Right lung (tissue), 10 donors: ENCODE results near the gene GNL2. TPM values are rescaled to one million over a fixed set of nuclear protein-coding genes. Genes with fewer than 3 reads are reported as not detected.

Experiments
- DNase-seq, 2 donors: peaks; one replicate each; pipeline ENCODE4 v3.0.0-alpha.2; 2013
- long read RNA-seq, 8 donors: transcript quantifications; one replicate each; lab custom pipeline, GENCODE V29; 2026
- polyA plus RNA-seq, 5 donors: library from polyadenylated mRNA; unstranded; fragments of 120-200 nt; gene quantifications; one replicate each; pipeline versions ENCODE4 v1.2.1 to v1.2.3, GENCODE V29; 2013; ENCODE audit warnings: inconsistent platforms in 1 of 5, low replicate concordance in 1 of 5; ENCODE audit not compliant: insufficient read length in 5 of 5, insufficient read depth in 1 of 5

Gene GNL2
- 10 to 100 TPM; 61.7 to 66.2 (median 63.3) TPM for polyA plus RNA-seq
- long read RNA-seq, donor 1, transcript GNL2-205 (3 exons, 422 nt): minor isoform, 5 of 76 reads
- long read RNA-seq, donor 1, transcript GNL2-202 (4 exons, 2,409 nt): major isoform, 26 of 76 reads
- long read RNA-seq, donor 1, partial matches to known transcripts: 36 of 76 reads
- long read RNA-seq, donor 1, other reads (novel, unspliced or antisense): 0 of 76 reads
- long read RNA-seq, donor 2, transcript GNL2-202 (4 exons, 2,409 nt): major isoform, 31 of 37 reads
- long read RNA-seq, donor 2, partial matches to known transcripts: 0 of 37 reads
- long read RNA-seq, donor 2, other reads (novel, unspliced or antisense): 0 of 37 reads
- long read RNA-seq, donor 3, transcript GNL2-202 (4 exons, 2,409 nt): major isoform, 31 of 57 reads
- long read RNA-seq, donor 3, transcript GNL2-201 (16 exons, 2,334 nt): minor isoform, 5 of 57 reads
- long read RNA-seq, donor 3, partial matches to known transcripts: 16 of 57 reads
- long read RNA-seq, donor 3, other reads (novel, unspliced or antisense): 0 of 57 reads
- long read RNA-seq, donor 4, transcript GNL2-202 (4 exons, 2,409 nt): major isoform, 16 of 19 reads
- long read RNA-seq, donor 4, partial matches to known transcripts: 0 of 19 reads
- long read RNA-seq, donor 4, other reads (novel, unspliced or antisense): 0 of 19 reads
- long read RNA-seq, donor 5, transcript GNL2-202 (4 exons, 2,409 nt): major isoform, 27 of 82 reads
- long read RNA-seq, donor 5, partial matches to known transcripts: 45 of 82 reads
- long read RNA-seq, donor 5, other reads (novel, unspliced or antisense): 0 of 82 reads
- long read RNA-seq, donor 6, transcript GNL2-202 (4 exons, 2,409 nt): major isoform, 24 of 58 reads
- long read RNA-seq, donor 6, transcript GNL2-201 (16 exons, 2,334 nt): minor isoform, 11 of 58 reads
- long read RNA-seq, donor 6, partial matches to known transcripts: 20 of 58 reads
- long read RNA-seq, donor 6, other reads (novel, unspliced or antisense): 0 of 58 reads
- long read RNA-seq, donor 7, transcript GNL2-202 (4 exons, 2,409 nt): major isoform, 31 of 150 reads
- long read RNA-seq, donor 7, partial matches to known transcripts: 65 of 150 reads
- long read RNA-seq, donor 7, other reads (novel, unspliced or antisense): 52 of 150 reads
- long read RNA-seq, donor 8, transcript GNL2-202 (4 exons, 2,409 nt): major isoform, 11 of 22 reads
- long read RNA-seq, donor 8, partial matches to known transcripts: 6 of 22 reads
- long read RNA-seq, donor 8, other reads (novel, unspliced or antisense): 0 of 22 reads

- DNase-seq: peak; percentile 98
Observed at GRCh38 chr1:37595440-37596181, at the start of gene GNL2. Gene GNL2, minus strand, starts transcription at chr1:37595937. Its CDS starts 115 bp downstream, at chr1:37595822.

- DNase-seq: no peak
Observed at GRCh38 chr1:37641059-37641458, 45.3 kb upstream of the GNL2 start.

DNA sequence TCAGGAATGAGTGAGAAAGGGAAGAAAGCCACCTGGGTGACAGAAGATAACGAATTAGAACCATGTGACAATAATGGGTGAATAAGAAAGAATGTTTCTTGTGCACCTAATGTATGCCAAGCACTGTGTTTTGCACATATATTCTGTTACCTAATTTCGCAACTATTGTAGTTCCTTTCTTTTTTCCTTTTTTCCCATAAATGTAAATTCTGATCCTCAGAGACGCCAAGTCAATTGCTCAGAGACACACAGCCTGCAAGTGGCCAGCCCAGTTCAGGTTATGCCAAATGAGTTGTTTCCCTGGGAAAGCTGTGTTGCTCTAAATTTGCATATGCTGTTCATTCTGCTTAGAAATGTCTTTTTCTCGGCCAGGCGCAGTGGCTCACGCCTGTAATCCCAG lies 40.7 kb upstream of the GNL2 start:
- DNase-seq: no peak

- no peak for DNase-seq
Observed at GRCh38 chr1:37634992-37635902, 39.5 kb upstream of the GNL2 start.

GRCh38 chr1:37634244-37634991 lies 38.7 kb upstream of the GNL2 start, which contains the start of gene RSPO1:
Gene RSPO1, minus strand, starts transcription at chr1:37634892. Its CDS starts 5,231 bp downstream, at chr1:37629661.
- DNase-seq: peak; percentile 33 to 45

GRCh38 chr1:37633938-37634243 lies 38.2 kb upstream of the GNL2 start:
- DNase-seq: no peak

DNA sequence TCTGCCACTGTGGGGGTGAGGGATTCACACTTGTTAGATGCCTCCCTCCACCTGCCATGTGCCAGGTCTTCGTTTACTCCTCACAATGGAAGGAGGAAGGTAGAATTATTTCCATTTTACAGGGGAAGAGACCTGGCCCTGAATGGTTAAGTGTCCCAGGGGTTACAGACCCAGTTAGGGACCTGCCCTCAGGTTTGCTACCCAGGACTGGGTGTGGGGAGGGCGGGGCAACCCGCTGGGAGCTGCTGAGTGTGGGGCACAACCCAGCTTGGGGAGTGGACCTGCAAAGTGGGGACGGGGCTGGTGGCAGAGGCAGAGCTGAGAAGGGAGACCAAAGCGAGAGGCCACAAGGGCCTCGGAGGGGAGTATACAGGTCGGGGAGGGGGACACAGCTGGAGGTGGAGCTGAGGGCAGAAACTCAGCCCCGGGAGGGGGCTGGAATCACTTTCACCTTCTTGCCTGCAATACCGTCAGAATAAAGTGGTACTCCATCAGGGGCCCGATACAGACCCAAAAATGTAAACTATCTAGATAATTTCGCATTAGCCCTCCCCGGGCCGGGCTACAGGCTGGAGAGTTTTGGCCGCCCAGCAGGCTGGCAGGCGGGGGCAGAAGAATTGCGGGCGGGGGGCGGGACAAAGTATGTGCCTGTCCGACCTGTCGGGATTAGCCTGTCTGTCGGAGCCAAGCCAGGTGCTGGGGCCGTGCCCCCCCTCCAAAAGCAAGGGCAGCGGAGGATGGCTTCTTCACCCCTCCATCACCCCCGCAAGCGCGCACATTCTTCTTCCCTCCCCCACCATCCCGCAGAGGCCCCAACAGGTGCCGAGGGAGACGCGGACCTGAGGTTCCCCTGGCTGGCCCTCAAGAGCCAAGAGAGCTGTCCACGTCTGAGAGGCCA lies 37.6 kb upstream of the GNL2 start:
- no peak for DNase-seq

- DNase-seq: peak in 1 of 2 donors; percentile 17
Observed at GRCh38 chr1:37631036-37631435, 35.3 kb upstream of the GNL2 start.

- DNase-seq: no peak
Observed at GRCh38 chr1:37630426-37631028, 34.8 kb upstream of the GNL2 start.

DNA sequence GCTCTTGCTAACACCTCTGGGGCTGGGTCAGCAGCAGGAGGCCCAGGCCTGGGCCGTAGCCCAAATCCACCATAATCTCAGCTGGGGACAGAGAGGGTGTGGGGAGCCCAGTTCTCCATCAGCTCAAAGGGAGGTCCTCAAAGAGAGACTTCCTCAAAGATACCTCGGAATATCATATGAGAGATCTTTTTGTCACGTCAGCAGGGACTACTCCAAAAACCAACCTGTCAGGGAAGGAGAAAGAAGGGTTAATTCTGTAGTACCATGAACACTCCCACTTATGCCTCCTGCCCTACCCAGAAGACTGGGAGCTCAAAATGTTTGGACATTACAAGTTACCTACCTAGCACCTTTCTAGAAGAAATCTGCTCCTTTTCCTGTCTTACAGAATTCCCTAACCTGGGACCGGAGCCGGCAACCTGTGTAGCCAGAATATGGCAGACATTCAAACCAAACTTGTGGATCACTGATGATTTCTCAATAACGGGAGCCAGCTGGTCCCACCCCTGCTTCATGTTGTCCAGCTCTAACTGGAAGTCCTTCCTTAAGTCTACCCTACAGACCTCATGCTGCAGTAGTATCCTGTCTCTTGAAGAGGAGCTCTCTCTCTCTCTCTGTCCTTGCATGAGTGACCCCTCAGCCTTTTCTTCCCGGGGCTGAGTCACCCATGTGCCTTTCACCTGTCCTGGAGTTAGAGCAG lies 34.1 kb upstream of the GNL2 start:
- DNase-seq: no peak

- no peak for DNase-seq
Observed at GRCh38 chr1:37629008-37629407, 33.3 kb upstream of the GNL2 start.

GRCh38 chr1:37628026-37628556 lies 32.4 kb upstream of the GNL2 start:
- no peak for DNase-seq

DNA sequence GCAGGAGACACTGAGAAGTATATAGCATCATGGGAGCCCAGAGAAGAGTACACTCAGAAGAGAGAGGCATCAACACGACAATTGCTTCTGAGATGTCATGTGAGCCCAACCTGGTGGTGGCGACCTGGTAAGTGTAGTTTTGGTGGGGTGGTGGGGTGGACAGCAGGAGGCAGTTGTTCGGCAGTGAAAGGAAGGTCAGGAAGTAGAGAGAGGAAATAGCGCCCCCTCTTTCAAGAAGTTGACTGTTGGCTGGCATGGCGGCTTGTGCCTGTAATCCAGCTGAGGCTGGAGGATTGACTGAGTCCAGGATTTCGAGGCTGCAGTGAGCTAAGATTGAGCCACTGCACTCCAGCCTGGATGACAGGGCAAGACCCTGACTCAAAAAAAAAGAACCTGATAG lies 26.4 kb upstream of the GNL2 start:
- DNase-seq: no peak

DNA sequence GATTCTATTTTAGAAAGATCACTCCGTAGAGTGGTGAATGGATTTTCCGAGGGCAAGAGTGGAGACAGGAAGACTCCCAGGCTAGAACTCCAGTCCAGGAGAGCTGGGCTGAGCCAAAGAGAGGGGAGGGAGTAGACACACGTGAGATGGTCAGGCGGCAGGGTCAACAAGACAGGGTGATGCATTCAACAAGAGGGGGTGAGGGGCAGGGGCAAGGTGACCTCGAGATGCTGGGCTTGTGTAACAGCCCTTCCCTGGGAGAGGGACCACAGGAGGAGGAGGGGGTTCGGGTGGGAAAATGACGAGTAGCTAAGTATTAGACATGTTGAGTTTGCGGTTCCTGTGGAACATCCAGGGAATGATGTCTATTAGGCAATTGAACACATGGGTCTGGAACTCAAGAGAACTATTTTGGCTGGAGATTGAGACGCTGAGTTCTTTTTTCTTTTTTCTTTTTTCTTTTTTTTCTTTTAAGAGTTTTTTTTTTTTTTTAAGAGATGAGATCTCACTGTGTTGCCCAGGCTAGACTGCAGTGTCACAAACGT lies 25.7 kb upstream of the GNL2 start:
- DNase-seq: no peak

- no peak for DNase-seq
Observed at GRCh38 chr1:37620707-37621106, 25.0 kb upstream of the GNL2 start.

GRCh38 chr1:37616330-37616729 lies 20.6 kb upstream of the GNL2 start:
- DNase-seq: no peak
